ENCODE results near the gene PPP6R3.
"Not testable (repeated sequence)": the region's sequence is repeated elsewhere in the genome, so short reads cannot be mapped to it uniquely, and the experiment has no call there.

The PPP6R3 gene

GRCh38 chr11:68531129-68531693 lies 70.7 kb downstream of the PPP6R3 start:
- DNase-seq: no peak

GRCh38 chr11:68532727-68533369 lies 72.3 kb downstream of the PPP6R3 start:
- no peak for DNase-seq

- DNase-seq: no peak
Observed at GRCh38 chr11:68533945-68534344, 73.4 kb downstream of the PPP6R3 start.

- no peak for DNase-seq
Observed at GRCh38 chr11:68535098-68535497, 74.5 kb downstream of the PPP6R3 start.

GRCh38 chr11:68536706-68537105 lies 76.2 kb downstream of the PPP6R3 start:
- DNase-seq: no peak

GRCh38 chr11:68538025-68538424 lies 77.5 kb downstream of the PPP6R3 start:
- DNase-seq: no peak

- DNase-seq: no peak
Observed at GRCh38 chr11:68539395-68539794, 78.8 kb downstream of the PPP6R3 start.

- not testable (repeated sequence) for DNase-seq
Observed at GRCh38 chr11:68540504-68540903, 80.0 kb downstream of the PPP6R3 start.

- no peak for DNase-seq
Observed at GRCh38 chr11:68541116-68541515, 80.6 kb downstream of the PPP6R3 start.

GRCh38 chr11:68541991-68542390 lies 81.4 kb downstream of the PPP6R3 start:
- DNase-seq: no peak

- no peak for DNase-seq
Observed at GRCh38 chr11:68542617-68543016, 82.1 kb downstream of the PPP6R3 start.

- DNase-seq: no peak
Observed at GRCh38 chr11:68543594-68543993, 83.0 kb downstream of the PPP6R3 start.

- DNase-seq: no peak
Observed at GRCh38 chr11:68545347-68545746, 84.8 kb downstream of the PPP6R3 start.

- no peak for DNase-seq
Observed at GRCh38 chr11:68545796-68546195, 85.2 kb downstream of the PPP6R3 start.

GRCh38 chr11:68546555-68546954 lies 86.0 kb downstream of the PPP6R3 start:
- no peak for DNase-seq

GRCh38 chr11:68549789-68550484 lies 89.4 kb downstream of the PPP6R3 start:
- no peak for DNase-seq

- no peak for DNase-seq
Observed at GRCh38 chr11:68550485-68550817, 89.9 kb downstream of the PPP6R3 start.

- DNase-seq: no peak
Observed at GRCh38 chr11:68551223-68551622, 90.7 kb downstream of the PPP6R3 start.

- no peak for DNase-seq
Observed at GRCh38 chr11:68551777-68552176, 91.2 kb downstream of the PPP6R3 start.

GRCh38 chr11:68552542-68552941 lies 92.0 kb downstream of the PPP6R3 start:
- no peak for DNase-seq

- no peak for DNase-seq
Observed at GRCh38 chr11:68560216-68560615, 99.7 kb downstream of the PPP6R3 start.

GRCh38 chr11:68563454-68563853 lies 102.9 kb downstream of the PPP6R3 start:
- DNase-seq: no peak

- no peak for DNase-seq
Observed at GRCh38 chr11:68564261-68564660, 103.7 kb downstream of the PPP6R3 start.

- DNase-seq: no peak
Observed at GRCh38 chr11:68565768-68566167, 105.2 kb downstream of the PPP6R3 start.

GRCh38 chr11:68567553-68567952 lies 107.0 kb downstream of the PPP6R3 start:
- DNase-seq: no peak

All from NCI-H2227 treated with DMSO at 0.1 percent for 48 hours (cell line).